D721Med (cell line): ENCODE data around the gene PIAS2.

Experiments used
- DNase-seq: peaks from one replicate; pipeline ENCODE4 v3.0.0; 2011; ENCODE audit warnings: low spot score; ENCODE audit not compliant: insufficient read length
- FAIRE-seq: peaks from 2 replicates; lab custom pipeline; 2011; peaks lifted over from hg19 to GRCh38; lab: Jason Lieb, UNC
- TF ChIP-seq, protein P1 (sequence below): IDR thresholded peaks from 2 replicates; pipeline ENCODE4 v1.5.1; 2012; ENCODE audit warnings: mild to moderate bottlenecking, control low read depth; ENCODE audit not compliant: insufficient read depth; ENCODE audit errors: missing control alignments

The PIAS2 gene

DNA sequence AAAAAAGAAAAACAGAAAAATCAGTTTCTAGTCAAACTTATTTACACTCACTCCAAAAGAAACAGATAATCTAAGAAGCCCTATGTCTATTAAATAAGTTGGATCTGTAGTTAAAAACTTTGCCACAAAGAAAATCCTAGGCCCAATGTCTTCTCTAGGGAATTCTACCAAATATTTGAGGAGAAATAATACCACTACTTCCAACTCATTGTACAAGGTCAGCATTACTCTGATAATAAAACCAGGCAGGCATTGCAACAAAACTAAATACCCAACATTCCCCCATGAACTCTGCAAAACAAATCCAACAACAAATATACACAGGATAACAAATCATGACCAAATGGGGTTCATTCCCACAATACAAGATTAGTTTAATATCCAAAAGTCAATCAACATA, 86.7 kb downstream of the PIAS2 start:
- DNase-seq (no peak), FAIRE-seq (peak; percentile 46)
- TF ChIP-seq, protein P1, sequence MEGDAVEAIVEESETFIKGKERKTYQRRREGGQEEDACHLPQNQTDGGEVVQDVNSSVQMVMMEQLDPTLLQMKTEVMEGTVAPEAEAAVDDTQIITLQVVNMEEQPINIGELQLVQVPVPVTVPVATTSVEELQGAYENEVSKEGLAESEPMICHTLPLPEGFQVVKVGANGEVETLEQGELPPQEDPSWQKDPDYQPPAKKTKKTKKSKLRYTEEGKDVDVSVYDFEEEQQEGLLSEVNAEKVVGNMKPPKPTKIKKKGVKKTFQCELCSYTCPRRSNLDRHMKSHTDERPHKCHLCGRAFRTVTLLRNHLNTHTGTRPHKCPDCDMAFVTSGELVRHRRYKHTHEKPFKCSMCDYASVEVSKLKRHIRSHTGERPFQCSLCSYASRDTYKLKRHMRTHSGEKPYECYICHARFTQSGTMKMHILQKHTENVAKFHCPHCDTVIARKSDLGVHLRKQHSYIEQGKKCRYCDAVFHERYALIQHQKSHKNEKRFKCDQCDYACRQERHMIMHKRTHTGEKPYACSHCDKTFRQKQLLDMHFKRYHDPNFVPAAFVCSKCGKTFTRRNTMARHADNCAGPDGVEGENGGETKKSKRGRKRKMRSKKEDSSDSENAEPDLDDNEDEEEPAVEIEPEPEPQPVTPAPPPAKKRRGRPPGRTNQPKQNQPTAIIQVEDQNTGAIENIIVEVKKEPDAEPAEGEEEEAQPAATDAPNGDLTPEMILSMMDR = no peak

DNA sequence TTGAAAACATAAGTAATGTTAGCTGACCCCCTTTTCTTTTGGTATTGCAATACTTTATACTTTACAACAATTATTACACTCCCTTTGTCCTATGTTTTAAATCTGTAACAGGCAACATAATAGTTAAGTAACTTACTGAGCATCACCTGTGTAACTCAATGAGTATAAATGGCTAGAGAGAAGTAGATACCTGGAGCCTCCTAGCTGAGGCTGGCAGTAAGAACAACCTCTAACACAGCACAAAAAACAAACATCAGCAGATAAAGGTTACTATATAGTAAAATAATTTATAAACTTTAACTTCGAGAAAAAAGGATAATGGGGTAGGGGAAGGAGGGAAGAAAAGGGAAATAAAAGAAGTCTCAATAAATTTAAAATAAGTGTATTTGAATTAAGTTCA, 87.4 kb downstream of the PIAS2 start:
- DNase-seq = no peak
- FAIRE-seq = no peak
- TF ChIP-seq, protein P1 = no peak

DNA sequence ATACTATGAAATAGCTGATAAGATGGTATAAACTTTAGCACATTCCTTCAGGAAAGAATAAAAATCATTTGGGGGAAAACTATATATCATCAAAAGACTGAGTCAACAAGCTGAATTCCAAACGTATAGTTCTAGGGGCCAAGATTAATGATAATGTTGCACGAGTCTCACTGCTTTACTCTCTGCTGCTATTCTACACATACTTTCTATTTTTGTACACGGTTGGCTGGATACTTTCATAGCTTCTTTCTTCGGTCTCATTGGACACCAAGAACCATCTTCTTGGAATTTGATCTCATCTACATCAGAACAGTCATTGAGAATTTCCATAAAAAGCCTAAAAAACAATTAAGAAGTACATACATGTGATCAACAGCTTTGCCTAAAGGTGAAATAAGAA, 87.8 kb downstream of the PIAS2 start:
- DNase-seq = no peak
- TF ChIP-seq, protein P1 = no peak
- FAIRE-seq = peak; percentile 32

GRCh38 chr18:46821856-46822711, 95.2 kb downstream of the PIAS2 start:
- DNase-seq (no peak), FAIRE-seq (peak; percentile 88)
- TF ChIP-seq, protein P1 = no peak

GRCh38 chr18:46820863-46821262, 96.4 kb downstream of the PIAS2 start:
- TF ChIP-seq, protein P1 = no peak
- FAIRE-seq (peak; percentile 25), DNase-seq (no peak)

- DNase-seq (no peak), FAIRE-seq (no peak)
- TF ChIP-seq, protein P1 = no peak
These were observed 101.6 kb downstream of the PIAS2 start for GRCh38 chr18:46815661-46816060.

- TF ChIP-seq, protein P1 = no peak
- FAIRE-seq (no peak), DNase-seq (no peak)
These were observed 102.9 kb downstream of the PIAS2 start for GRCh38 chr18:46814399-46814798.
